Endothelial cell of umbilical vein (primary cell): ENCODE measurements around the gene TLE4. TPM values are rescaled to one million over a fixed set of nuclear protein-coding genes. Genes with fewer than 3 reads are reported as not detected.

Experiments used
- BruUV-seq: library from RNA; stranded (reverse); fragments of 400-500 nt; replicated peaks from 2 replicates; lab custom pipeline; 2021; lab: Mats Ljungman, UMichigan
- CTCF ChIA-PET: fragments of 300-600, 350-600 bp; sonication (Branson Sonifier 250); formaldehyde crosslinking; loops from one replicate; lab custom pipeline; 2021; ENCODE audit warnings: antibody characterized with exemption, inconsistent platforms; lab: Charles Lee
- POLR2A ChIA-PET: fragments of 300-600, 350-600 bp; sonication (Branson Sonifier 250); formaldehyde crosslinking; loops from one replicate; lab custom pipeline; 2021; ENCODE audit warnings: antibody characterized with exemption, inconsistent platforms; lab: Charles Lee
- DNase-seq: peaks from one replicate; pipeline ENCODE4 v3.0.0-alpha.2; 2011; ENCODE audit warnings: low read depth, low spot score
- FAIRE-seq: peaks from 2 replicates; lab custom pipeline; 2011; peaks lifted over from hg19 to GRCh38; lab: Jason Lieb, UNC
- H2AFZ ChIP-seq: 2 replicates; pipeline ENCODE4 v1.6.0; 2012; ENCODE audit warnings: low read depth, low read length, control low read depth, inconsistent platforms
- H3K27ac ChIP-seq: 2 replicates; pipeline ENCODE4 v1.5.1; 2011; ENCODE audit warnings: low read depth, mild to moderate bottlenecking, control low read depth, low read length, moderate library complexity; ENCODE audit not compliant: insufficient read depth
- H3K27me3 ChIP-seq, 2 experiments: 2 replicates each; pipeline versions ENCODE4 v1.6.0 to v1.6.1; 2011; ENCODE audit warnings: low read length in 2 of 2, mixed read lengths in 1 of 2; ENCODE audit not compliant: control insufficient read depth in 2 of 2, insufficient read depth in 2 of 2
- H3K36me3 ChIP-seq, 2 experiments: 2 replicates in 1 of 2; 3 replicates in 1 of 2; pipeline ENCODE4 v1.5.1; 2011; ENCODE audit warnings: low read length in 2 of 2, mild to moderate bottlenecking in 1 of 2, moderate library complexity in 1 of 2; ENCODE audit not compliant: control insufficient read depth in 2 of 2, insufficient read depth in 2 of 2; ENCODE audit errors: extremely low read depth in 1 of 2
- H3K4me1 ChIP-seq: 3 replicates; pipeline ENCODE4 v1.5.1; 2011; ENCODE audit warnings: mild to moderate bottlenecking, low read length; ENCODE audit not compliant: control insufficient read depth, insufficient read depth; ENCODE audit errors: extremely low read depth
- H3K4me2 ChIP-seq: 2 replicates; pipeline ENCODE4 v1.6.1; 2011; ENCODE audit warnings: low read length, control low read depth, mixed read lengths; ENCODE audit not compliant: insufficient read depth
- H3K4me3 ChIP-seq, 3 experiments: fragments of 200-600 bp in 1 of 3; sonication (generic), shearing (Covaris generic) in 1 of 3; replicated peaks in 1 of 3; 2 replicates each; pipeline ENCODE4 v1.5.1; 2011 to 2016; ENCODE audit warnings: control low read depth in 3 of 3, low read length in 3 of 3, mild to moderate bottlenecking in 2 of 3, inconsistent platforms in 1 of 3, low read depth in 1 of 3, moderate library complexity in 1 of 3; ENCODE audit not compliant: insufficient read depth in 1 of 3
- H3K79me2 ChIP-seq: 2 replicates; pipeline ENCODE4 v1.6.0; 2012; ENCODE audit warnings: low read length, inconsistent platforms; ENCODE audit not compliant: control insufficient read depth, insufficient read depth
- H3K9ac ChIP-seq: replicated peaks from 2 replicates; pipeline ENCODE3; 2011; ENCODE audit warnings: low read length, control low read depth; ENCODE audit not compliant: insufficient read depth; ENCODE audit errors: extremely low read depth
- H3K9me1 ChIP-seq: replicated peaks from 3 replicates; pipeline ENCODE4 v1.6.0; 2011; ENCODE audit warnings: mild to moderate bottlenecking, low read length; ENCODE audit not compliant: control insufficient read depth, insufficient read depth; ENCODE audit errors: extremely low read depth
- H3K9me3 ChIP-seq: replicated peaks from 2 replicates; pipeline ENCODE4 v1.5.1; 2012; ENCODE audit warnings: low read length, inconsistent platforms; ENCODE audit not compliant: control insufficient read depth, insufficient read depth
- H4K20me1 ChIP-seq: replicated peaks from 2 replicates; pipeline ENCODE3; 2011; ENCODE audit warnings: mild to moderate bottlenecking, low read length; ENCODE audit not compliant: control insufficient read depth, insufficient read depth; ENCODE audit errors: extremely low read depth
- CTCF ChIP-seq, 2 donors: IDR thresholded peaks; 1 replicate in 1 of 2; 2 replicates in 1 of 2; pipeline ENCODE4 v1.5.1; 2011; ENCODE audit warnings: low read length in 2 of 2, mild to moderate bottlenecking in 2 of 2, moderate library complexity in 2 of 2, control low read depth in 1 of 2, inconsistent platforms in 1 of 2, low read depth in 1 of 2; ENCODE audit not compliant: insufficient read depth in 1 of 2; ENCODE audit errors: extremely low read depth in 1 of 2
- EZH2 ChIP-seq: IDR thresholded peaks from 2 replicates; pipeline ENCODE4 v1.6.1; 2012; ENCODE audit warnings: borderline replicate concordance, low read depth, mild to moderate bottlenecking, moderate library complexity, low read length, inconsistent platforms; ENCODE audit not compliant: severe bottlenecking
- FOS ChIP-seq: IDR thresholded peaks from 2 replicates; pipeline ENCODE4 v1.6.1; 2011; ENCODE audit warnings: mild to moderate bottlenecking, low read length, moderate library complexity, borderline replicate concordance; ENCODE audit not compliant: insufficient read depth
- GATA2 ChIP-seq: IDR thresholded peaks from 2 replicates; pipeline ENCODE4 v1.7.0; 2011; ENCODE audit warnings: low read depth, mild to moderate bottlenecking, moderate library complexity, mixed read lengths, low read length; ENCODE audit not compliant: insufficient read length, insufficient read depth
- JUN ChIP-seq: IDR thresholded peaks from 2 replicates; pipeline ENCODE4 v1.6.1; 2011; ENCODE audit warnings: borderline replicate concordance, low read depth; ENCODE audit not compliant: insufficient read length, insufficient read depth
- MAX ChIP-seq: IDR thresholded peaks from 2 replicates; pipeline ENCODE4 v1.6.1; 2011; ENCODE audit not compliant: insufficient read depth, insufficient read length
- MYC ChIP-seq: IDR thresholded peaks from one replicate; pipeline ENCODE4 v1.6.1; 2011; ENCODE audit warnings: mild to moderate bottlenecking, low read depth, low read length
- POLR2A ChIP-seq: IDR thresholded peaks from 2 replicates; pipeline ENCODE4 v1.6.1; 2012; ENCODE audit warnings: low read depth, mild to moderate bottlenecking, control low read depth, low read length
- POLR2AphosphoS5 ChIP-seq: IDR thresholded peaks from 2 replicates; pipeline ENCODE4 v1.6.1; 2012; ENCODE audit warnings: low read depth, mild to moderate bottlenecking, control low read depth, low read length, moderate library complexity; ENCODE audit not compliant: insufficient read depth
- dilution Hi-C: fragments of 300-500 bp; cut with MboI; formaldehyde crosslinking; loops from one replicate; pipeline ENCODE4 v1.15.0; 2019; ENCODE audit warnings: low sequenced_read_pairs; ENCODE audit not compliant: extremely low pct_ligation_motif_present
- intact Hi-C: fragments of 100-400 bp; cut with micrococcal nuclease; formaldehyde crosslinking; loops from one replicate; pipeline ENCODE4 v1.10.0; 2022
- polyA plus RNA-seq, 4 experiments: library from polyadenylated mRNA; depleted of rRNA in 3 of 4; stranded (reverse) in 3 of 4; unstranded in 1 of 4; fragments of >200 nt; gene quantifications; 2 replicates each; pipeline versions ENCODE4 v1.2.1 to v1.2.3, GENCODE V29; 2011 to 2012; ENCODE audit warnings: missing spikeins in 1 of 4
- total RNA-seq: library from RNA; stranded (reverse); gene quantifications from 2 replicates; pipeline ENCODE4 v1.2.3, GENCODE V29; 2021

The TLE4 gene
- total and polyA plus RNA-seq, 2 donors (not counting 3 experiments of a cell fraction or from before 2014, with no cell fraction given): 31.4 to 32.3 TPM

- TF ChIP-seq POLR2AphosphoS5 (no peak), CTCF (IDR thresholded peaks at IDR 0.05; ENCODE audit: extremely low read depth in 1 of 2, insufficient read depth in 1 of 2, low read depth in 1 of 2, low read length in 2 of 2) (no peak), GATA2 (no peak), FOS (no peak), EZH2 (no peak), MAX (no peak), POLR2A (no peak), JUN (no peak), MYC (no peak)
- H3K9me1 ChIP-seq: no peaks in the 10 kb centered on the region
- no peaks in the 10 kb centered on the region for H4K20me1 ChIP-seq
- no peaks in the 10 kb centered on the region for H3K27me3 ChIP-seq
- H3K79me2 ChIP-seq: no peaks in the 10 kb centered on the region
- H2AFZ ChIP-seq: no peak overlapping the region
- no peak overlapping the region for H3K9ac ChIP-seq
- H3K4me3 ChIP-seq: no peak overlapping the region
- H3K4me2 ChIP-seq: no peak overlapping the region
- no peak for DNase-seq
- no peak for FAIRE-seq
- H3K36me3 ChIP-seq: peaks cover 0 to 11% of the 10 kb centered on the region in 2 experiments
- H3K9me3 ChIP-seq: no peaks in the 10 kb centered on the region
- intact Hi-C loops (no loop called here), dilution Hi-C loops (no loop called here)
- H3K27ac ChIP-seq: no peak overlapping the region
- ChIA-PET CTCF (no interaction called here), POLR2A (no interaction called here)
- no TSS peak for BruUV-seq
- H3K4me1 ChIP-seq: no peaks in the 10 kb centered on the region
Measured at GRCh38 chr9:79706512-79706911, 134.7 kb downstream of the TLE4 start.
